Ishikawa (cell line): ENCODE data around the gene GADD45B.

Source experiments
- CEBPB ChIP-seq: IDR thresholded peaks from 2 replicates; pipeline ENCODE4 v1.6.1; 2012
- CREB1 ChIP-seq: IDR thresholded peaks from 2 replicates; pipeline ENCODE4 v1.6.1; 2012; ENCODE audit warnings: low read depth
- EGR1 ChIP-seq: IDR thresholded peaks from 2 replicates; pipeline ENCODE4 v1.6.1; 2012
- EP300 ChIP-seq: IDR thresholded peaks from 2 replicates; pipeline ENCODE4 v1.6.1; 2012; ENCODE audit warnings: borderline replicate concordance
- FOXM1 ChIP-seq: IDR thresholded peaks from 2 replicates; pipeline ENCODE4 v1.6.1; 2012; ENCODE audit warnings: low read depth, borderline replicate concordance
- MAX ChIP-seq: IDR thresholded peaks from 2 replicates; pipeline ENCODE4 v1.6.1; 2012
- NFIC ChIP-seq: IDR thresholded peaks from 2 replicates; pipeline ENCODE4 v1.6.1; 2012
- RAD21 ChIP-seq: IDR thresholded peaks from 2 replicates; pipeline ENCODE4 v1.6.1; 2012; ENCODE audit warnings: low read depth
- REST ChIP-seq: IDR thresholded peaks from 2 replicates; pipeline ENCODE4 v1.6.1; 2012; ENCODE audit warnings: low read depth, mild to moderate bottlenecking
- TAF1 ChIP-seq: IDR thresholded peaks from 2 replicates; pipeline ENCODE4 v1.6.1; 2012; ENCODE audit warnings: low read depth, mild to moderate bottlenecking
- TCF12 ChIP-seq: IDR thresholded peaks from 2 replicates; pipeline ENCODE4 v1.6.1; 2012; ENCODE audit warnings: low read depth
- TEAD4 ChIP-seq: IDR thresholded peaks from 2 replicates; pipeline ENCODE4 v1.6.1; 2012
- USF1 ChIP-seq: IDR thresholded peaks from 2 replicates; pipeline ENCODE4 v1.6.1; 2012
- YY1 ChIP-seq: IDR thresholded peaks from 2 replicates; pipeline ENCODE4 v1.6.1; 2012; ENCODE audit warnings: low read depth
- ZBTB7A ChIP-seq: IDR thresholded peaks from 2 replicates; pipeline ENCODE4 v1.6.1; 2012; ENCODE audit warnings: low read depth

GADD45B gene

GRCh38 chr19:2432131-2432848 lies 43.6 kb upstream of the GADD45B start:
- TF ChIP-seq TCF12 (no peak), CREB1 (no peak), TEAD4 (no peak), ZBTB7A (no peak), FOXM1 (no peak), MAX (no peak), CEBPB (no peak), EGR1 (no peak), TAF1 (no peak)

GRCh38 chr19:2433854-2434253 lies 42.1 kb upstream of the GADD45B start:
- no peak for TF ChIP-seq EGR1
- no peak for TF ChIP-seq NFIC
- no peak for TF ChIP-seq TAF1
- TF ChIP-seq CEBPB = no peak
- TF ChIP-seq USF1 = no peak
- no peak for TF ChIP-seq REST

- TF ChIP-seq YY1 (no peak), CEBPB (no peak), NFIC (no peak), EP300 (no peak), MAX (no peak), ZBTB7A (no peak), CREB1 (no peak), TCF12 (no peak), TEAD4 (no peak), TAF1 (no peak), USF1 (no peak), REST (no peak), EGR1 (no peak), FOXM1 (no peak), RAD21 (no peak)
Observed at GRCh38 chr19:2434267-2434666, 41.7 kb upstream of the GADD45B start.

GRCh38 chr19:2434721-2435265 lies 41.1 kb upstream of the GADD45B start:
- TF ChIP-seq EP300 (no peak), ZBTB7A (no peak), RAD21 (no peak), REST (no peak), TEAD4 (no peak), CREB1 (no peak), TAF1 (no peak), FOXM1 (no peak)

GRCh38 chr19:2436384-2436783 lies 39.5 kb upstream of the GADD45B start:
- no peak for TF ChIP-seq TEAD4
- no peak for TF ChIP-seq REST
- no peak for TF ChIP-seq FOXM1
- no peak for TF ChIP-seq MAX
- TF ChIP-seq EGR1 = no peak
